HG02885 (cell line): ENCODE results near the gene RFPL1.

ENCODE experiments used
- ATAC-seq: cut with Tn5 transposase; IDR thresholded peaks from one replicate; pipeline ENCODE4 v1.9.1; 2021; ENCODE audit warnings: mild to moderate bottlenecking; ENCODE audit not compliant: unreplicated experiment, poor library complexity

Gene RFPL1

DNA sequence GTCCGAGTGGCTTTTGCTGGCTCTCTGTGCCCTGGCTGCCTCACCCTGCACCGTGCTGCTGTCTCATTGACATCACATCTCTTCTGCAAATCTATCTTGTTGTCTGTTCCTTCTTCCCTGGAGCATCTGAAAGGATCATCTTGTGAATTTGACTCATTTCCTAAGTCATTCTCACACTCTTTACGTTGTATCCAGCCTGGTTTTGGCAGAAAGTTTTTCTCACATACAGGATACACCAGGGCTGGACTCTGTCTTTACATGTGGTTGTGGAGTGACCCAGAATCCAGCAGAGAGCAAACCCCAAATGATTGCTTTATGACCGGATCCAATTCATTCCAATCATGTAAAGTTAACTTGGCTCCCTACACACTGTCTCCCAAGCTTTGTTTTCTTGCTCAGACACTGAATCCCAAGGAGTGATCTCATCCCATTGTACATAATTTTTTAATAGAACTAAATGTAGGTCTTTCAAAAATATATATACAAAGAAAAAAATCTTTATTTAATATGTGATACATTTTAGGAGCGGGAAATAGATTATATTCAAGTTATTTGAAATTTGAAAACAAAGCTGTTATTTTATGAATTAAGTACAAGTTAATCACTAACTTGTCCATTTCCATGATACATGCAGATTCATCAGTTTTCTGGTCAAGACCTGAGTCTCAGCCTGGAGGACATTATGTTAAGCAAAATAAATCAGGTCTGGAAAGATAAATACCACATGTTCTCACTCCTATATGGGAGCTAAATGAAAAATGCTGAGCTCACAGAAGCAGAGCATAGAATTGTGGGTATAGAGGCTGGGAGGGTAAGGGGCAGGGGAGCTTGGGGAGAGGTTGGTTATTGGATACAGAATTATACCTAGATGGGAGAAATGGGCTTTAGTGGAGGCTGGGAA is 2.9 kb upstream of the RFPL1 start:
- no peak for ATAC-seq

DNA sequence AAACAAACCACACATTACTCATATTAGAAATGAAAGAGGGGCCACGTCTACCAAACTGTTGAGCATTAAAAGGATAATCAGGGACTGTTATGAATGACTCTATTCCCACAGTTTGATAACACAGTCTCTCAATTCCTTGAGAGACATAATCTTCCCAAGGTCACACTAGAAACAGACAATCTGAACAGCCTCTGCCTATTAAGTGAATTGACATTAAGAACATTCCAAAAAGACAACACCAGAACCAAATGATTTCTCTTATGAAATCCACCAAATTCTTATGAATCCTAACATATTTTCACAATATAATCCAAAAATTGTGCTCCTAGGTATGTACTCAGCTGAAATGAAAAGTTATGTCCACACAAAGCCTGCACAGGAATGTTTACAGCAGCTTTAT is 4.6 kb downstream of the RFPL1 start:
- no peak for ATAC-seq

DNA sequence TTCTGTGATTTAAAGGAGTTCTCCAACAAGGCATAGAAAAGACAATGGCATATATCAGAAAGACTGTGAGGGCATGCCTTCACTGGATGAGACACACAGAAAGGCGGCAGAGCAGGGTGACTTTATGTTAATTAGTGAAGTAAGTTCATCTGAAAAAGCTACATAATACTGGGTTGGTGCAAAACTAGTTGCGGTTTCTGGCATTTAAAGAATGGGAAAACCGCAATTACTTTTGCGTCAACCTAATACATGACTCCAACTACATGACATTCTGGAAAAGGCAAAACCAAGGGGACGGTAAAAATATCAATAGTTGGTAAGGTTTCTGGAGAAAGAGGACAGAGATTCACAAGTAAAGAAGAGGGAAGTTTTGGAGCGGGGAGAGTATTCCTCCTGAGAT is 5.1 kb downstream of the RFPL1 start:
- ATAC-seq = no peak

DNA sequence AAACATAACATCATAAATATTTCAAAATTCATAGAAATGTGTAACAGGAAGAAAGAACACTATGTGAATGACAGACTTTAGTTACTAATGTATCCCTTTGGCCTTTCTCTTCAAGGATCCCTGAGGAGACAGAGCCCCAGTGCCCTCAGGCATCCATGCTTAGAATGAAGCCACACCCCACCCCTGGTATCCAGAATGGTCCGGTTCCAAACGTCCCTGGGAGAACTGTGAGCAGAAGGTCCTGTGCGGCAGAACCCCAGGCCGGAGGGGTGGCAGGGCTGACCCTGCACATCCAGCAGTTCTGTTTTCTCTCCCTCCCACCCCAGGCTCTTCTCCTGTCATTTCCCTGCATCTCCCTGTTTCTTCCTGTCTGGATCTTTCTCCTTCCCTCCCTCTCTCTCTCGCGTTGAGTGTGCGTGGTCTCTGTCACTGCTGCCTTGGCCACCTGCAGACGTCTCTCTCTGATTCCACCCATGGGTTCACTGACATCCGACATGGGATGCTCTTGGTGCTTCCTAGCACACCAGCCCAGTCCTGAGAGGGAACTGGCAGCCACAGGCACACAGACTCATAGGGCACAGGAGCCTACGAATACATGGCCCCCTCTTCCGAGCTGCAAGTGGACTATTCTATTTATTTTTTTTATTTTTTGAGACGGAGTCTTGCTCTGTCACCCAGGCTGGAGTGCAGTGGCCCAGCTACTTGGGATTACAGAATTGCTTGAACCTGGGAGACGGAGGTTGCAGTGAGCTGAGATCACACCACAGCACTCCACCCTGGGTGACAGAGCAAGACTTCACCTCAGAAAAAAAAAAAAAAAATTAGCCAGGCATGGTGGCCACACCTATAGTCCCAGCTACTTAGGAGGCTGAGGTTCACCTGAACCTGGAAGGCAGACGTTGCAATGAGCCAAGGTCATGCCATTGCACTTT is 5.7 kb downstream of the RFPL1 start:
- no peak for ATAC-seq

DNA sequence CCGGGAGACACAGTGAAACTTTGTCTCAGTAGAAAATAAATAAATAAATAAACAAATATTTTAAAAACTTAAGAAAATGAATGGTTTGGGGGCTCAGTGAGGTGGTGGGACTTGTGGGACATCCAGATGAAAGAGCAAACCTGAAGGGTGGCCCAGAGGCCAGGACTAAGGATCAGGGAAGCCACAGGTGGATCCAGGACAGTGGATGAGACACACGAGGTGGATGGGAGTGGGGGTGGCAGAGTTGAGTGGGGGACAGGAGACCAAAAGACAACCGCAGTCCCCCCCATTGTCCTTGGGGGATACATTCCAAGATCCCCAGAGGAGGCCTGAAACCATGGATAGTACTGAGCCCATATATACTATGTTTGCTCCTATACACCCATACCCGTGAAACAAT is 7.1 kb downstream of the RFPL1 start:
- no peak for ATAC-seq

DNA sequence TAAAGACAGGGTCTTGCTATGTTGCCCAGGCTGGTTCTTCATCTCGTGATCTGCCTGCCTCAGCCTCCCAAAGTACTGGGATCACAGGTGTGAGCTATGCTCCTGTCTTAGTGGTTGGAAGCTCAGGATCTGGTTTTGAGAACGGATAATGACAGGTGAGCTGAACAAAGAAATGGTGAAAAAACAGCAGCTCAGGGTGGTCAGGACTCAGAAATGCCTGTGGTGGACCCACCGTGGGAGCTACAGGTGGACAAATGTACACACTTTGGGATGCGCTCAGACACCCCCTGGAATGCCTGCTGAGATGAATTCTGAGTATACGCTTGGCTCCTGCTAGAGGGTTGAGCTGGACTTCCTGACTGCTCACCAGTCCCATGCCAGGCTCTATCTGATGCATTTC is 9.5 kb downstream of the RFPL1 start:
- ATAC-seq = no peak

DNA sequence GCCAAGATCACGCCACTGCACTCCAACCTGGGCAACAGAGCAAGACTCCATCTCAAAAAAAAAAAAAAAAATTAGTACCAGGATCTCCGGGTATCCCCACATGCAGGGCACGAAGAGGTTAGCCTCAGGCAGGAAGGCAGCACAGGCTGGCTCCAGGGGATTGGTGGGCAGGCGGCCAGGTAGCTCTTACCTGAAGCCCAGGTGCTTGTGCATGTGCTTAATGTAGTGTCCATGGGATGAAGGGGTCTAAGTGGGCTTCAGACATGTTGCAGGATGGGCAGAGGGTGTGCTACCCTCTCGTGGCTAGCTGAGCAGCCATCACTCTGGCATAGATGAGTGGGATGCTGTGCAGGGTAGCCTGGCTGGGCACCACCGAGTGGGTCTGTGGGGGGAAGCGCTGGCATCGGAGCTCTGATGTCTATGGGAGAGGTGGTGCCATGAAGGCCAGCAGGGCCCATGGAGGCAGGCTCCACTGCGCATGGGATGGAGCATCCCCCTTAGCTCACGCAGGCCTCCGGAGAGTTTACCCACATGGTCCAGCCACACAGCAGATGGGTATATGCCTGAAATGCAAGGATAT is 11.0 kb downstream of the RFPL1 start:
- ATAC-seq = no peak

DNA sequence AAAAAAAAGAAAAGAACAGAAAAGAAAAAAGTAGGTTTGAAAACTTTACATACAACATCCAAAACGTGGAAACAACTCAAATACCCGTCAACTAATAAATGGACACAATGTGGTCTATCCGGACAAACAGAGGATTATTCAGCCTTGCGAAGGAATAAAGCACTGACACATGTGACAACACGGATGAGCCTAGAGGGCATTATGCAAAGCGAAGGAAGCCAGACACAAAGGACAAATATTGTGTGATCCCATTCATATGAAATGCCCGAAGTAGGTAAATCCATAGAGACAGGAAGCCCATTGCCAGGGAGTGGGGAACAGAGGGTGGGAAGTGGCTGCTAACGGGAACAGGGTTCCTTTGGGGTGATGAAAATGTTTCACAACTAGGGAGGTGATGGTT is 11.8 kb downstream of the RFPL1 start:
- no peak for ATAC-seq

DNA sequence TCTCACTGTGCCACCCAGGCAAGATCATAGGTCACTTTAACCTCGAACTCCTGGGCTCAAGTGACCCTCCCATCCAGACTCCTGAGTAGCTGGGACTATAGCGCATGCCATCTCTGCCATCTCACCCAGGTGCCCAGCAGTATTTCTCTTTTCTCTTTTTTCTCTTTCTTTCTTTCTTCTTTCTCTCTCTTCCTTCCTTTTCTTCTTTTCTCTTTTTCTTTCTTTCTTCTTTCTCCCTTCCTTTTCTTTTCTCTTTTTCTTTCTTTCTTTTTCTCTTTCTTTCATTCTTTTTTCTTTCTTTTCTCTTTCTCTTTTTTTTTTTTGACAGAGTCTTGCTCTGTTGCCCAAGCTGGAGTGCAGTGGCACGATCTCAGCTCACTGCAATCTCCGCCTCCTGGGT is 13.5 kb downstream of the RFPL1 start:
- no peak for ATAC-seq

DNA sequence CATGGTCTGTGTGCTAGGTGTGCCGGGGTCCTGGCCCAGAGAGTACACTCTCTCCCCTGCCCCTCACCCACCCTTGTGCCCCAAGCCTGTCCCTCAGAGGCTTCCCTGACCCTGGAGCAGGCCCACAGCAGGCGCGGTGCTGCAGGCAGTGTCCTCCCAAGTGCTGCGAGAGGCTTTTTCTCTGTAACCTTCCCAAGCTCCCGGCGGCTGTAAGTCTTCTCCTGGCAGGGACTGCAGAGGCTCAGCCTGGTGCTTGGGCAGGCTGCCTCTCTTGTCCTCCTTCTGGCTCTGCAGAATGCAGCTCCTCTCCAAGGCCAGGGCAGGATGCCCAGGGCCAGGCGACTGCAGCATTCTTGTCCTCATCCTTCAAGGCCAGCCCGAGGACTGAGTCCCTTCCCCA is 15.9 kb downstream of the RFPL1 start:
- ATAC-seq = no peak

DNA sequence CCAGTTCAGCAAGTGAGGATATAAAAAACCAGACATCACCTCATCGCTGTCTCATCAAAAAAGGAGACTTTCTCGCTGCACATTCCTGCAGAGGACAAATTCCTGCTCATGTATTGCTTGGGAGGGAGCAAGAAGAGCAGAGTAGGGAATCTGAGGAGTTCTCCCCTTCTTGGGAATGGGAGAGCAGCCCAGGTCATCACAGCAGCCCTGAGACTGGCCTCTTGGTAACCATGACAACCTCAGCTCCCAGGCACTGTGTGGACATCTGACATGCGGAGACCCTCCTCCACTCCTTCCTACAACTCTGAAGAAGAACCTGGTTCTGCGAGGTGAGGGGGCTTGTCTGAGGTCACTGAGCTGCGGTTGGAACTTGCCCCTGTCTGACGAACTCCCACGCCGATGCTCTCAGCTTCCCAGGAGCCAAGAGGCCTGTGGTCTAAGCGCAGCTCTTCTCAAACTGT is 17.9 kb downstream of the RFPL1 start:
- no peak for ATAC-seq

DNA sequence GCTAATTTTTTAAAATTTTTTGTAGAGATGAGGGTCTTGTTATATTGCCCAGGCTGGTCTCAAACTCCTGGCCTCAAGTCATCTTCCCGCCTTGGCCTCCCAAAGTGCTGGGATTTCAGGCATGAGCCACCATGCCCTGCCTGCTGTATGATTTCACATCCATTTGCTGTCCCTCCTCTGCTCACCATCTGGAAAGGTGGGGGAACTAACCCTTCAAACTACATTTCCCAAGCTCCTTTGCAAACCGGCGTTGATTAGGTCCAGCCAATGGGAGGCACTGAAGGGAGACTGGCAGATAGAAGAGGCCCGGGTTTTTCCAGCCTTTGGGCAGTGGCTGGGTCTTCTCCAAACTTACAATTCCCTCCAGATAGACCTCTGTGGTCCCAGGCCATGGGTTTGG is 19.3 kb downstream of the RFPL1 start:
- no peak for ATAC-seq

DNA sequence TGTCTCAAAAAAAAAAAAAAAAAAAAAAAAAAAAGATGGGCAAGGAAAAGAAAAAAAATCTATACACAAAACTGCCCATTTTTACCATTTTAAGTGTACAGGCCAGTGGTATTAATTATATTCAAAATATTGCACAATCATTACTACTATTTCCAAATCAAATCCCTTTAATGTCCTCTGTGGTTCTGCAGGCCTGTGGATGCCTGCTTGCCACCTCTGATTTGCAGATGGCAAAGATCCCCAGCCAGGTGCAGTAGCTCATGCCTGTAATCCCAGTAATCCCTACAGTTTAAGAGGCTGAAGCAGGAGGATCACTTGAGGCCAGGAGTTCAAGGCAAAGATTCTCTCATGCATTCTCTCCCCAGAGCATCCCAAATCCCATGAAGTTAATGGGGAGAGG is 20.2 kb downstream of the RFPL1 start:
- ATAC-seq = no peak

DNA sequence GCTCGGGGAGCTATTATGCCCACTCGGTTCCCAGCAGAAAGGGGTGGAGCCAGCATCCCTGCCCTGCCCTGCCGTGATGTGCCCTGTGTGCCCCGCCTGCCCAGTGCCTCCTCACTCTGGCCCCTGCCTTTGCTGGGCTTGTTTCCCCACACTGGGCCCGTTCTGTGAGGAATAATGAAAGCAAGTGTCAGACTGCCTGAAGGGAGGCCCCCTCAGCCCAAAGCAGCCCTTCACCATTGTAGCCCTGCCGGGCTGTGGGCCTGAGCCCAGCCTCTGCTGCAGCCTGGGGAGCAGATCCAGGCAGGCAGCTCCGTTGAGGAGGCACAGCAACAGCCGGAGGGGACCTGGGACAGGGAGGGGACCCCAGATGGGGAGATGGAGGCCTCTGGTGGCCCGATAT is 21.4 kb downstream of the RFPL1 start:
- ATAC-seq = no peak

DNA sequence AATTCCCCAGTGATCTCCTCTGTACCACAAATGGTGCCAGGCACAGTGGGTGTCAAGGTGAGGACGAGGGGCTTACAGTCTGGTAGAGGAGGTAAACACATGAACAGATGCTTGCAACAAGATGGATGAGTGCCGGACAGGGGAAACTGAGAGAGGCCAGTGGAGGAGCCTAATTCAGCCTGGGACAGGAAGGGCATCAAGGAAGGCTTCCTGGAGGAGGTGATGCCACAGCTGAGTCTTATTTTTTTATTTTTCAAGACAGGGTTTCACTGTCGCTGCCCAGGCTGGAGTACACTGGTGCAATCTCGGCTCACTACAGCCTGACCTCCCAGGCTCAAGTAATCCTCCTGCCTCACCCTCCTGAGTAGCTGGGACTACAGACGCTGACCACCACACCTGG is 22.9 kb downstream of the RFPL1 start:
- no peak for ATAC-seq

DNA sequence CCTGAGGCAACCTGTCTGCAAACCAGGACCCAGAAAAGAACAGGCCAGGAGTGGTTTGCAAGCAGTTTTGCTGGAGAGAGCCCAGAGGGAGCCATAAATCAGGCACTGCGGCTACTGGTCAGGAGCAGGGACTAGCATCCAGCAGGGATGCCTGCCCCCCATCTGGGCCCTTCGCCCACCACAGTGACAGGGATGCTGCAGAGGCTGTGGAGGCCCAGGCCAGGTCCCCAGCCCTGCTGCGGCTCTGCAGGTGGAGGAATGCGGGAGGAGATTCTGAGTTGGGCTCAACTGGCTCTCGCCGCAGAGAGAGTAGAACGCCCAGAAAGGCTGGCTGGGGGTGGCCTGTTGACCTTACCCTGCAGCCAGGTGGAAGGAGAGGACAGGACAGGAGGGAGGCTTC is 25.2 kb downstream of the RFPL1 start:
- ATAC-seq = no peak

DNA sequence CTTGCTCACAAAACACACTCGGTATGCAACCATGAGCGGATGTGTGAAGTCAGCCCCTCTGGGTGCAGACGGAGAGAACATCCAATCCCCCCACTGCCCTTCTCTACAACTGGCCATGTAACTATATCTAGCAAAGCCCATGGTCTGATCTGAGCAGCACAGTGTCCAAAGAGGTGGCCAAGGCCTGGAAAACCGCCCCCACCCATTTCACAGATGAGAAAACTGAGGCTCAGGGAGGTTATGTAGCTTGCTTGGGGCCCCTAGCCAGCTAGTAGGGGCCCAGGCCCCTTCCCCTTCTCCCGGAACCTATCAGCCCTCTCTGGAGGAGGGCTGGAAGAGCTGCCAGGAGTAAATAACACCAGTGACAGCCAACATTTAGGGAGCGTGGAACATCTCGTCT is 26.2 kb downstream of the RFPL1 start:
- ATAC-seq = no peak

DNA sequence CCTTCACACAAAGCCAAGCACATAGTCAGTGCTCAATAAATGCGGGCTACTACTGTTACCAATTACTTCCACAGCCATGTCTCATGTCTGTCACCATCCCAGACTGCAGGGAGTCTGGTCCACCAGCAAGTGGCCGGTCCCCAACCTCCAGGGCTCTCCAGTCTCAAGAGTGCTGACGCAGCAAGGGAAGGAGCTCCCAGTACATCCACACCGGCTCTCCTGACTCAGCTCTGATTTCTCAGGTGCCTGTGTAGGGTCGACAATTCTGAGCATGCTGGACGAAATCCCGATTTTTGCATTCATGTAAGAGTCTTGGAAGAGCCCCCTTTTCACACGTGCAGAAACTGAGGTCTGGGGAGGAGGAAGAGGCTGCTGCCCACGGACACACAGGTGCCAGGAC is 31.4 kb downstream of the RFPL1 start:
- no peak for ATAC-seq

DNA sequence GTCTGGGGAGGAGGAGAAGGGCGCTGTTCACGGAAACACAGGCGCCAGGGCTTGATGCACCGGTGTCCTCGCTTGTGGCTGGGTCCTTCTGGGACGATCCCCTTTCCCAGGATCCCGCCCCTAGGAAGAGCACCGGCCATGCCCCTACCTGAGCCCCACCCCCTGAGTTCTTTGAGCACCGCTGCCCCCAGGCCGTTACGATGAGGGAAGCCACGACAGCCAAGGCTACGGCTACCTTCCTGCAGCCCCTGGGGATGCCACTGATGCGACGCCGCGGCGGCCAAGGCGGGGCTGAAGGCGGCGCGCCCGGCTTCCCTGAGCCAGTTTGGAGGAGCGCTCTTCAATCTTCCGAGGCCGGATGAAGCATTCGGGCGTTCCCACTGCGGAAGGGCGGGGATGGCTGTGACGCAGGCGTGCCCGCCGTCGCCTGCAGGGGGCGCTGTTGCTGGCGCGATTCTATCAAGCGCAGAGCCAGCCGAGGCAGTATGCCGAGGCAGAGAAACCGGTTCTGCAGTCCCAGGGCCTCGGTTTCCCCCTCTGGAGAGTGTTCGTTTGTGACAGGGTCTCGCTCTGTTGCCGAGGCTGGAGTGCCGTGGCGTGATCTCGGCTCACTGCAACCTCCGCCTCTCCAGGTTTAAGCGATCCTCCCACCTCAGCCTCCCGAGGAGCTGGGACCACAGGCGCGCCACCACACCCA is 31.9 kb downstream of the RFPL1 start:
- no peak for ATAC-seq

DNA sequence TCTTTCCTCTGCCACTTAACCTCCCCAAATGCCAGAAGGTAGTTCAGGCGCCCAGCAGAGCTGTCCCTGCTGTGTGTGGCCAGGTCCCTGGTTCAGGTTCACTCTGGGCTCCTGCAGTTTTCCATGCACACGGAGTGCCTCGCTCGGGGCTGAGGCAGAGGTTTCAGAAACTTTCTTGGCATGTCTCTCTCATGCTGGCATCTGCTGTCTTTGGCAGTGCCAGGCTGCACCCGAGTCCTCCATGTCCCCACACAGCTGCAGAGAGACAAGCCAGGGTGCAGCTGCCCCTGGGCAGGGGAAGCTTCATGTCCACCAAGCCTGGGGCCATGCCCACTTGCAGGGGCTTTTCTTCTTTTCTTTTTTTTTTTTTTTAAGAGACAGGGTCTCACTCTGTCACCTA is 34.6 kb downstream of the RFPL1 start:
- ATAC-seq = no peak
